WTC11 (cell line): ENCODE measurements around the gene CYP8B1. TPM values are rescaled to one million over a fixed set of nuclear protein-coding genes. Genes with fewer than 3 reads are reported as not detected.

ENCODE experiments used
- ATAC-seq: fragments of 200-7000 bp; cut with Tn5 transposase; 2 replicates; pipeline ENCODE4 v1.10.0; 2021; ENCODE audit warnings: mild to moderate bottlenecking, moderate library complexity
- CTCF ChIA-PET: fragments of 300-600 bp; sonication (Branson Sonifier 250); formaldehyde crosslinking; loops from one replicate; lab custom pipeline; 2021; ENCODE audit warnings: antibody characterized with exemption; lab: Charles Lee
- POLR2A ChIA-PET: fragments of 350-600 bp; sonication (Branson Sonifier 250); formaldehyde crosslinking; loops from one replicate; lab custom pipeline; 2021; ENCODE audit warnings: antibody characterized with exemption; lab: Charles Lee
- DNase-seq: peaks from one replicate; pipeline ENCODE4 v3.0.0; 2021; ENCODE audit warnings: low spot score
- H3K27ac Mint-ChIP-seq: 2 replicates; pipeline ENCODE4 v1.8.0; 2021; ENCODE audit warnings: mixed read lengths
- H3K27me3 Mint-ChIP-seq: 2 replicates; pipeline ENCODE4 v1.8.0; 2021; ENCODE audit warnings: low read depth, mild to moderate bottlenecking, moderate library complexity, mixed read lengths
- H3K36me3 Mint-ChIP-seq: 2 replicates; pipeline ENCODE4 v1.8.0; 2021; ENCODE audit warnings: mixed read lengths
- H3K4me1 Mint-ChIP-seq: 2 replicates; pipeline ENCODE4 v1.8.0; 2022; ENCODE audit warnings: mixed read lengths
- H3K4me3 Mint-ChIP-seq: 2 replicates; pipeline ENCODE4 v1.8.0; 2021; ENCODE audit warnings: mild to moderate bottlenecking, moderate library complexity, mixed read lengths
- H3K9me3 Mint-ChIP-seq: 2 replicates; pipeline ENCODE4 v1.8.0; 2021; ENCODE audit warnings: mixed read lengths
- HMGA2 ChIP-seq: fragments of 250-450 bp; sonication (Bioruptor Pico); IDR thresholded peaks from 2 replicates; pipeline ENCODE4 v1.4.0; 2021; ENCODE audit warnings: mild to moderate bottlenecking, moderate library complexity
- HMGXB4 ChIP-seq: sonication (generic); formaldehyde crosslinking; IDR thresholded peaks from 2 replicates; pipeline ENCODE4 v1.8.1; 2023; ENCODE audit warnings: mild to moderate bottlenecking, moderate library complexity, missing genetic modification reagents
- MXD4 ChIP-seq: fragments of 250-450 bp; sonication (Bioruptor Pico); IDR thresholded peaks from 2 replicates; pipeline ENCODE4 v1.8.0; 2021; ENCODE audit warnings: mild to moderate bottlenecking, moderate library complexity, borderline replicate concordance
- NR2C2 ChIP-seq: sonication (generic); formaldehyde crosslinking; IDR thresholded peaks from 2 replicates; pipeline ENCODE4 v1.8.0; 2022; ENCODE audit warnings: mild to moderate bottlenecking, missing genetic modification reagents
- OVOL2 ChIP-seq: fragments of 250-450 bp; sonication (Bioruptor Pico); IDR thresholded peaks from 2 replicates; pipeline ENCODE4 v1.9.0; 2021; ENCODE audit warnings: mild to moderate bottlenecking, borderline replicate concordance
- RELA ChIP-seq: sonication (generic); formaldehyde crosslinking; IDR thresholded peaks from 2 replicates; pipeline ENCODE4 v1.8.1; 2022; ENCODE audit warnings: missing genetic modification reagents, mild to moderate bottlenecking, borderline replicate concordance
- SOX15 ChIP-seq: fragments of 250-450 bp; sonication (Bioruptor Pico); IDR thresholded peaks from 2 replicates; pipeline ENCODE4 v1.9.0; 2021; ENCODE audit warnings: mild to moderate bottlenecking
- TEAD4 ChIP-seq: sonication (generic); formaldehyde crosslinking; IDR thresholded peaks from 2 replicates; pipeline ENCODE4 v1.8.0; 2022; ENCODE audit warnings: mild to moderate bottlenecking, missing genetic modification reagents
- ZBTB21 ChIP-seq: sonication (generic); formaldehyde crosslinking; IDR thresholded peaks from 2 replicates; pipeline ENCODE4 v1.8.1; 2023; ENCODE audit warnings: mild to moderate bottlenecking, missing genetic modification reagents, borderline replicate concordance
- ZNF219 ChIP-seq: sonication (generic); formaldehyde crosslinking; IDR thresholded peaks from 2 replicates; pipeline ENCODE4 v1.8.0; 2023; ENCODE audit warnings: missing genetic modification reagents, mild to moderate bottlenecking, borderline replicate concordance
- ZNF396 ChIP-seq: fragments of 250-450 bp; sonication (Bioruptor Pico); IDR thresholded peaks from 2 replicates; pipeline ENCODE4 v1.8.0; 2021; ENCODE audit warnings: mild to moderate bottlenecking, moderate library complexity, borderline replicate concordance
- ZNF512 ChIP-seq: sonication (generic); formaldehyde crosslinking; IDR thresholded peaks from 2 replicates; pipeline ENCODE4 v1.8.1; 2022; ENCODE audit warnings: missing genetic modification reagents, borderline replicate concordance
- ZNF671 ChIP-seq: fragments of 250-450 bp; sonication (Bioruptor Pico); IDR thresholded peaks from 2 replicates; pipeline ENCODE4 v1.8.0; 2021; ENCODE audit warnings: mild to moderate bottlenecking
- total RNA-seq: library from RNA; stranded (reverse); gene quantifications from 3 replicates; pipeline ENCODE4 v1.2.3, GENCODE V29; 2021
- TF ChIP-seq, protein P1 (sequence below): sonication (generic); formaldehyde crosslinking; IDR thresholded peaks from 2 replicates; pipeline ENCODE4 v1.8.1; 2022; ENCODE audit warnings: mild to moderate bottlenecking, moderate library complexity, missing genetic modification reagents
- TF ChIP-seq, protein P2 (sequence below): fragments of 250-450 bp; sonication (Bioruptor Pico); IDR thresholded peaks from 2 replicates; pipeline ENCODE4 v1.9.0; 2021; ENCODE audit warnings: mild to moderate bottlenecking, borderline replicate concordance
- TF ChIP-seq, protein P3 (sequence below): sonication (generic); formaldehyde crosslinking; IDR thresholded peaks from 2 replicates; pipeline ENCODE4 v1.8.1; 2023; ENCODE audit warnings: mild to moderate bottlenecking, missing genetic modification reagents, moderate library complexity
- TF ChIP-seq, protein P4 (sequence below): sonication (generic); formaldehyde crosslinking; IDR thresholded peaks from 2 replicates; pipeline ENCODE4 v1.8.1; 2023; ENCODE audit warnings: mild to moderate bottlenecking, missing genetic modification reagents, borderline replicate concordance

CYP8B1 gene
- total RNA-seq, 1 experiment from 2014 or later = 0.13 TPM

DNA sequence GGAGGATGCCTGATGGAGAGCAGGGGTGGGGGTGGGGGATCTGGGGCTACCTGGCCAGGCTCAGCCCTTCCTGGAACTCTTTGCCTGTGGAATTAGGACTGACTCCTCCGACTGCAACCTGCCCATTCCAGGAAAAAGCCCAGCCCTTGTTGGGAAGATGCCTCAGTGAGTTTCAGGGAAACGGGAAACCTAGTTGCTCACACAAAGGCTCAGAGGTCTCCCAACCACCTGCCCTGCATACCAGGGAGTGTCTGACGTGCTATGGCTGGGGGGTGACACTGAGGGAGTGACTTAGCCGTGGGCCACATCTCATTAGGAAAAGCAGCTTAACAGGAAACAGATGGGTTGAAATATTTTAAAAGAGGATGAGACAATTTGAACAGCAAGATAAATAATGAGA, 27.9 kb downstream of the CYP8B1 start:
- POLR2A ChIA-PET = no interaction called here
- CTCF ChIA-PET = interaction anchor here (0.6 to 1.8 kb wide), 4 partner anchors 8 to 33 kb away, joined by 3 to 10 read pairs (median 8); no protein-coding TSS in a partner anchor
- no peaks in the 10 kb centered on the region for H3K27me3 Mint-ChIP-seq
- DNase-seq (peak; percentile 14), ATAC-seq (peak; percentile 55)
- H3K4me3 Mint-ChIP-seq = no peak overlapping the region
- no peak overlapping the region for H3K27ac Mint-ChIP-seq
- TF ChIP-seq SOX15 (no peak), ZNF671 (no peak)
- no peaks in the 10 kb centered on the region for H3K36me3 Mint-ChIP-seq
- peaks cover 14% of the 10 kb centered on the region for H3K4me1 Mint-ChIP-seq
- H3K9me3 Mint-ChIP-seq = no peaks in the 10 kb centered on the region

DNA sequence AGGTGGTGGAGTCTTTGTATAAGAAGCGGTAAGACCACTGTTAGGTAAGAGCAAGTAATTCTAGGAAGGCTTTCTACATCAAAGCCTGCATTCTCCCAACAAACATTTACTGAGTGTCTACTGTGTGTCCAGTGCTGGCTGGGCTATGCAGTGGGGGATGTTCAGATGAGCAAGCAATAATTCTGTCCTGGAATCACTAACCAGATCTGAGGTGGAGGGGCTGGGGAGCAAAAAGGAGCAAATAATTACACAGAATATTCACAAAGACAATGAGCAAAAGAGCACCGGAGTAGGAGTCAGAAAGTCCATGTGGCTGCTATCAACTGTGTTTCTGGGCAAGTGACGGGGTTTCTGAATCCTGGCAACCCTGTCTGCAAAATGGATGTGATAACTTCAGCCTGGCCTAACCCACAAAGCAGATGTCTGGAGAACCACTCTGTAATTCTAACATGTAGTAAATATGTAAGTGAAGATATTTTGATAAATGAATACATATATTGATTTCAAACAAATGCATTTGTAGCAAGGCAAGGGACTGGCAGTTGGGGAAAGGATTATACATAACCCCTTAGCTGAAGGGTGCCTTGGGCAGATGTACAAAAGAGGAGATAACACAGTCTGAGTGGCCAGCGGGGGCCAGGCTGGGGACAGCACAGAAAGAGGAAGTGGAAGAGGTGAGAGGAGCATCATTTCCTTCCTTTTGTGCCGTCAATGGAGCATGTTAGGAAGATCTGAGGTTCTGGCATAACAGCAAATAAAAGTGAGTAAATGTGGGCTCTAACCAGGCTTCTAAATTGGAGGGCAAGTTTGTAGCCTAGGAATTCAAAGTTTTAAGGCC, 28.8 kb downstream of the CYP8B1 start:
- POLR2A ChIA-PET = no interaction called here
- H3K4me3 Mint-ChIP-seq = no peak overlapping the region
- DNase-seq (no peak), ATAC-seq (no peak)
- H3K27ac Mint-ChIP-seq = no peak overlapping the region; the same call in 1 of the 2 replicates
- TF ChIP-seq OVOL2 (CRISPR knock-in tag) = no peak
- TF ChIP-seq, protein P1, sequence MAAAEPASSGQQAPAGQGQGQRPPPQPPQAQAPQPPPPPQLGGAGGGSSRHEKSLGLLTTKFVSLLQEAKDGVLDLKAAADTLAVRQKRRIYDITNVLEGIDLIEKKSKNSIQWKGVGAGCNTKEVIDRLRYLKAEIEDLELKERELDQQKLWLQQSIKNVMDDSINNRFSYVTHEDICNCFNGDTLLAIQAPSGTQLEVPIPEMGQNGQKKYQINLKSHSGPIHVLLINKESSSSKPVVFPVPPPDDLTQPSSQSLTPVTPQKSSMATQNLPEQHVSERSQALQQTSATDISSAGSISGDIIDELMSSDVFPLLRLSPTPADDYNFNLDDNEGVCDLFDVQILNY = no peak
- TF ChIP-seq, protein P2, sequence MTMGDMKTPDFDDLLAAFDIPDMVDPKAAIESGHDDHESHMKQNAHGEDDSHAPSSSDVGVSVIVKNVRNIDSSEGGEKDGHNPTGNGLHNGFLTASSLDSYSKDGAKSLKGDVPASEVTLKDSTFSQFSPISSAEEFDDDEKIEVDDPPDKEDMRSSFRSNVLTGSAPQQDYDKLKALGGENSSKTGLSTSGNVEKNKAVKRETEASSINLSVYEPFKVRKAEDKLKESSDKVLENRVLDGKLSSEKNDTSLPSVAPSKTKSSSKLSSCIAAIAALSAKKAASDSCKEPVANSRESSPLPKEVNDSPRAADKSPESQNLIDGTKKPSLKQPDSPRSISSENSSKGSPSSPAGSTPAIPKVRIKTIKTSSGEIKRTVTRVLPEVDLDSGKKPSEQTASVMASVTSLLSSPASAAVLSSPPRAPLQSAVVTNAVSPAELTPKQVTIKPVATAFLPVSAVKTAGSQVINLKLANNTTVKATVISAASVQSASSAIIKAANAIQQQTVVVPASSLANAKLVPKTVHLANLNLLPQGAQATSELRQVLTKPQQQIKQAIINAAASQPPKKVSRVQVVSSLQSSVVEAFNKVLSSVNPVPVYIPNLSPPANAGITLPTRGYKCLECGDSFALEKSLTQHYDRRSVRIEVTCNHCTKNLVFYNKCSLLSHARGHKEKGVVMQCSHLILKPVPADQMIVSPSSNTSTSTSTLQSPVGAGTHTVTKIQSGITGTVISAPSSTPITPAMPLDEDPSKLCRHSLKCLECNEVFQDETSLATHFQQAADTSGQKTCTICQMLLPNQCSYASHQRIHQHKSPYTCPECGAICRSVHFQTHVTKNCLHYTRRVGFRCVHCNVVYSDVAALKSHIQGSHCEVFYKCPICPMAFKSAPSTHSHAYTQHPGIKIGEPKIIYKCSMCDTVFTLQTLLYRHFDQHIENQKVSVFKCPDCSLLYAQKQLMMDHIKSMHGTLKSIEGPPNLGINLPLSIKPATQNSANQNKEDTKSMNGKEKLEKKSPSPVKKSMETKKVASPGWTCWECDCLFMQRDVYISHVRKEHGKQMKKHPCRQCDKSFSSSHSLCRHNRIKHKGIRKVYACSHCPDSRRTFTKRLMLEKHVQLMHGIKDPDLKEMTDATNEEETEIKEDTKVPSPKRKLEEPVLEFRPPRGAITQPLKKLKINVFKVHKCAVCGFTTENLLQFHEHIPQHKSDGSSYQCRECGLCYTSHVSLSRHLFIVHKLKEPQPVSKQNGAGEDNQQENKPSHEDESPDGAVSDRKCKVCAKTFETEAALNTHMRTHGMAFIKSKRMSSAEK (CRISPR knock-in tag) = no peak
- TF ChIP-seq ZNF396 (CRISPR knock-in tag) = no peak
- TF ChIP-seq, protein P3, sequence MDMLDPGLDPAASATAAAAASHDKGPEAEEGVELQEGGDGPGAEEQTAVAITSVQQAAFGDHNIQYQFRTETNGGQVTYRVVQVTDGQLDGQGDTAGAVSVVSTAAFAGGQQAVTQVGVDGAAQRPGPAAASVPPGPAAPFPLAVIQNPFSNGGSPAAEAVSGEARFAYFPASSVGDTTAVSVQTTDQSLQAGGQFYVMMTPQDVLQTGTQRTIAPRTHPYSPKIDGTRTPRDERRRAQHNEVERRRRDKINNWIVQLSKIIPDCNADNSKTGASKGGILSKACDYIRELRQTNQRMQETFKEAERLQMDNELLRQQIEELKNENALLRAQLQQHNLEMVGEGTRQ = no peak
- TF ChIP-seq HMGXB4 (CRISPR knock-in tag) = no peak
- no peak for TF ChIP-seq ZNF219
- TF ChIP-seq TEAD4 (CRISPR knock-in tag) = no peak
- TF ChIP-seq MXD4 (CRISPR knock-in tag) = no peak
- H3K27me3 Mint-ChIP-seq = no peaks in the 10 kb centered on the region
- CTCF ChIA-PET = interaction anchor here (1.2 to 1.8 kb wide), 3 partner anchors 7 to 34 kb away, joined by 5 to 9 read pairs (median 7); no protein-coding TSS in a partner anchor
- H3K9me3 Mint-ChIP-seq = no peaks in the 10 kb centered on the region
- no peaks in the 10 kb centered on the region for H3K36me3 Mint-ChIP-seq
- H3K4me1 Mint-ChIP-seq = peaks cover 14% of the 10 kb centered on the region

- Mint-ChIP-seq H3K9me3 (no peaks in the 10 kb centered on the region), H3K27ac (no peak overlapping the region), H3K4me3 (no peak overlapping the region), H3K36me3 (no peaks in the 10 kb centered on the region), H3K27me3 (no peaks in the 10 kb centered on the region), H3K4me1 (peaks cover 14% of the 10 kb centered on the region)
- ATAC-seq = no peak
- ChIA-PET POLR2A (no interaction called here), CTCF (interaction anchor here (3.3 kb wide), 1 partner anchor 14 kb away, joined by 13 read pairs; no protein-coding TSS in a partner anchor)
- no peak for DNase-seq
- TF ChIP-seq ZBTB21 (CRISPR knock-in tag) (no peak), ZNF512 (CRISPR knock-in tag) (no peak), HMGA2 (CRISPR knock-in tag) (no peak), RELA (CRISPR knock-in tag) (no peak), NR2C2 (CRISPR knock-in tag) (no peak)
- TF ChIP-seq, protein P4, sequence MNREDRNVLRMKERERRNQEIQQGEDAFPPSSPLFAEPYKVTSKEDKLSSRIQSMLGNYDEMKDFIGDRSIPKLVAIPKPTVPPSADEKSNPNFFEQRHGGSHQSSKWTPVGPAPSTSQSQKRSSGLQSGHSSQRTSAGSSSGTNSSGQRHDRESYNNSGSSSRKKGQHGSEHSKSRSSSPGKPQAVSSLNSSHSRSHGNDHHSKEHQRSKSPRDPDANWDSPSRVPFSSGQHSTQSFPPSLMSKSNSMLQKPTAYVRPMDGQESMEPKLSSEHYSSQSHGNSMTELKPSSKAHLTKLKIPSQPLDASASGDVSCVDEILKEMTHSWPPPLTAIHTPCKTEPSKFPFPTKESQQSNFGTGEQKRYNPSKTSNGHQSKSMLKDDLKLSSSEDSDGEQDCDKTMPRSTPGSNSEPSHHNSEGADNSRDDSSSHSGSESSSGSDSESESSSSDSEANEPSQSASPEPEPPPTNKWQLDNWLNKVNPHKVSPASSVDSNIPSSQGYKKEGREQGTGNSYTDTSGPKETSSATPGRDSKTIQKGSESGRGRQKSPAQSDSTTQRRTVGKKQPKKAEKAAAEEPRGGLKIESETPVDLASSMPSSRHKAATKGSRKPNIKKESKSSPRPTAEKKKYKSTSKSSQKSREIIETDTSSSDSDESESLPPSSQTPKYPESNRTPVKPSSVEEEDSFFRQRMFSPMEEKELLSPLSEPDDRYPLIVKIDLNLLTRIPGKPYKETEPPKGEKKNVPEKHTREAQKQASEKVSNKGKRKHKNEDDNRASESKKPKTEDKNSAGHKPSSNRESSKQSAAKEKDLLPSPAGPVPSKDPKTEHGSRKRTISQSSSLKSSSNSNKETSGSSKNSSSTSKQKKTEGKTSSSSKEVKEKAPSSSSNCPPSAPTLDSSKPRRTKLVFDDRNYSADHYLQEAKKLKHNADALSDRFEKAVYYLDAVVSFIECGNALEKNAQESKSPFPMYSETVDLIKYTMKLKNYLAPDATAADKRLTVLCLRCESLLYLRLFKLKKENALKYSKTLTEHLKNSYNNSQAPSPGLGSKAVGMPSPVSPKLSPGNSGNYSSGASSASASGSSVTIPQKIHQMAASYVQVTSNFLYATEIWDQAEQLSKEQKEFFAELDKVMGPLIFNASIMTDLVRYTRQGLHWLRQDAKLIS (CRISPR knock-in tag) = no peak
These were observed 30.9 kb downstream of the CYP8B1 start for GRCh38 chr3:42844815-42845214.
